GM19238 (cell line): ENCODE measurements around the gene SIN3A.
A peak's percentile ranks its signal among the peaks of the same experiment; 100 is the strongest.
"Not testable (repeated sequence)": the region's sequence is repeated elsewhere in the genome, so short reads cannot be mapped to it uniquely, and the experiment has no call there.

Experiments used
- DNase-seq: peaks from one replicate; pipeline ENCODE4 v3.0.0; 2011; ENCODE audit warnings: low spot score; ENCODE audit not compliant: insufficient read length

The SIN3A gene

DNA sequence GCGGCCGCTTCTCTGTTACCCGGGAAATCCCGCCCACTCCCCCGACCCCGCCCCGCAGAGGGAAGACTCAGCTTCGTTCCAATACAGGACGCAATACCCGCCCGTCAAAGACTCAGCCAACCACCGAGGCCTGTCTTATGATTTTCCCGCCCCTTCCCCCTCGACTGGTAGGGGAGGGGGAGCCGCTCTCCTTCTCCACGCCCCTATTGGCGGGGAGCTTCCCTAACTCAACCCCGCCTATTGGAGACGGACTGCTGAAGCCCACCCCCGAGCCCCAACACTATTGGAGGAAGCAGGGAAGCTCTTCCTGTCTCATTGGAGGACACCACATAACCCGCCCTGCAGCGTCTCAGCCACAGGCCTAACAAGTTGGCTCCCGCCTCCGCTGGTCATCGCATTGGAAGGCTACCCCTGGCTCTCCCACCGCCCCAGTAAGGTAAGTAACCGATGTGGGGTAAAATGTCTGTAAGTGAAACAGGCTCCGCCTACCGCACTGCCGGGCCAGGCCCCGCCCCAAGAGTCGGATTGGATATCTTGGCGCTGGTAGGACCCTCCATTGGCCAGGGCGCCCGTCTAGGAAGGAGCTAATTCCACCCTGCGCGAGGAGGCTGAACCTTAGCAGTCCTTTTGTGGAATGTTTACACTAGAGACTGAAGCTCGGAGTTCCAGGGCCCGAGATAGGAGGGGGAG lies at the start of gene SIN3A:
Gene SIN3A, minus strand, starts transcription at position 17 of the 690 bp plus-strand sequence. CDS start 21,315 bp downstream, outside the sequence.
- DNase-seq, result peak; percentile 61

DNA sequence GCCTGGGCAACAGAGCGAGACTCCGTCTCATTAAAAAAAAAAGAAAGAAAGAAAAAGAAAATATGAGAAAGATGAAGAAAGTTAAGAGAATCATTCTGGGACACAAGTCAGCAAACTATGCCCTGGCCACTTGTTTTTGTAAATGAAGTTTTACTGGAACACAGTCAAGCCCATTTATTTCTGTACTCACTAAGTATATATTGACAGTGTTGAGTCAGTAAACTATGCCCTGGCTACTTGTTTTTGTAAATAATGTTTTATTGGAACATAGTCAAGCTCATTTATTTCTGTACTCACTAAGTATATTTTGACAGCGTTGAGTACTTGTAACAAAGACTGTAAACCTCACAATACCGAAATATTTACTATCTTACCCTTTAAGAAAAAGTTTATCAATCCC lies 42.2 kb upstream of the SIN3A start:
- DNase-seq, result no peak

DNA sequence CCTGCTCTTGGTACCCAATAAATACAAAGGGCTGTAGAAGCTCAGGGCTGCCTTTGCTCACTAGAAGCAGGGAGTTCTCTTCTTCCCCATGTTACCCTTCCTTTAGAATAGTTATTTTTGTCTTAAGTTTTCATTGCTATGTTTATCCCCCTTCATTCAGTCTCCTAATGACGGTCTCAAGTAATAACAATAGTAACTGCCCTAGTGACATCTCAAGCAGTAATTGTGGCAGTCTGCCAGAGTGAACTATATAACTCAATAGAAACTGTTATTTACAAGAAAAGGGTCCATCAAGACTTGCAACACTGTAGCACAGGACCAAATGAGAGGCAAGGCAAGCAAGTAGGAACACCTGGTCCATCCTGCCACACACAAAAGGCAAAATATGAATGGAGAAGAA lies 32.5 kb upstream of the SIN3A start:
- DNase-seq, result no peak

DNA sequence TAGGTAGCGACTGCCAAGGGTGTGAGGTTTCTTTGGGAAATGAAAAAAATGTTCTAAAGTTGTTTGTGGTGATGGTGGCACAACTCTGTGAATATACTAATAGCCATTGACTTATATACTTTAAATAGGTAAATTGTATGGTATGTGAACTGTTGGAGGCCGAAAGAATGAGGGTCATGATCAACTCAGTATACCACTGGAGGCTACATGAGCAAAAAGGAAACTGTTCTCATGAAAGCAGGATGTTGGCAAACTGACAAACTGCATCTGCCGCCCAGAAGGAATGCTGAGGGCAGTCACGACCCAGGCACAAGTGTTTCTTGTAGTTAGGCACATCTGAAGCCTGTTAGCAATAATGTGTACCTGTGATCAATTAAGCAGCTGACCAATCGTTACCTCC lies 32.1 kb upstream of the SIN3A start:
- DNase-seq, result not testable (repeated sequence)

DNA sequence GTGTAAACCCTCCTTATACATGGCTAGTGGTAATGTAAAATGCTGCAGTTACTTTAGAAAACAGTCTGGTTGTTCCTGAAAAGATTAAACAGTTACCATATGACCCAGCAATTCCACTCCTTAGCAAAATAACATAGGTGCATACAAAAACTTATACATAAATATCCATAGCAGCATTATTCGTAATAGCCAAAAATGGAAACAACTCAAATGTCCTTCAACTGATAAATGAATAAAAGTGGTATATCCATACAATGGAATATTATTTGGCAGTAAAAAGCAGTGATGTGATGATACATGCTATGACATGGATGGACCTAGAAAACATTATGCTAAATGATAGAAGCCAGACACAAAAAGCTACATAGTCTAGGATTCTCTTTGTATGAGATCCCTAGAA lies 31.6 kb upstream of the SIN3A start:
- no peak for DNase-seq

DNA sequence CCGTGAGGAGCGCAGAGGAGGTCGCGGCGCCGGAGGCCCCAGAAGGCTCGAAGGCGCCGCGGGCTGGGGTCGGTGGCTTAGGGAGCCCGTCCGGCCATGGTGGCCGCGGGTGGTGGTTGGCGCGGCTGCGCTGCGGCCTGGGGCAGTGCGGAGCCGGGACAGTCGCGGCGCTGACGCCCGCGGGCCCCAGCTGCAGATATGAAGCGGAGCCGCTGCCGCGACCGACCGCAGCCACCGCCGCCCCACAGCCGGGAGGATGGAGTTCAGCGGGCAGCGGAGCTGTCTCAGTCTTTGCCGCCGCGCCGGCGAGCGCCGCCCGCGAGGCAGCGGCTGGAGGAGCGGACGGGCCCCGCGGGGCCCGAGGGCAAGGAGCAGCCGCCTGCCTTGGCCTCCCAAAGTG lies 29.0 kb upstream of the SIN3A start:
- not testable (repeated sequence) for DNase-seq

DNA sequence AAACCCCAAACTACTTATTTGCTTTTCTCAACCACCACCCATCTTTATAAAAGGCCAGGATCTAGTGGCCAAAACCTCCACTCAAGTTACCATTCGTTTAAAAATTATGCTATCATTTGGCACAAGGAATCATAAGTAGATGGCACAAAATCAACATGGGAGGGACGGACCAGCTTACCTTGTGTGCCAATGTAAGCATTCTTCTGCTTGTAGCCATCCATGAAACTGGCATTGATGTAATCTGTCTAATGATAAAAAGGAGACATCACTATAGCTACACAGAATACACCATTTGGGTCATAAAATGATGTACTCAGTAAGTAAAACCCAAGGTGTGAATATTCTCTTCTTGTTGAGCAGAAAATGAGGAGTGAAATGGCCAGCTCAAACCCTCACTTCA lies 28.2 kb upstream of the SIN3A start:
- DNase-seq, result no peak

DNA sequence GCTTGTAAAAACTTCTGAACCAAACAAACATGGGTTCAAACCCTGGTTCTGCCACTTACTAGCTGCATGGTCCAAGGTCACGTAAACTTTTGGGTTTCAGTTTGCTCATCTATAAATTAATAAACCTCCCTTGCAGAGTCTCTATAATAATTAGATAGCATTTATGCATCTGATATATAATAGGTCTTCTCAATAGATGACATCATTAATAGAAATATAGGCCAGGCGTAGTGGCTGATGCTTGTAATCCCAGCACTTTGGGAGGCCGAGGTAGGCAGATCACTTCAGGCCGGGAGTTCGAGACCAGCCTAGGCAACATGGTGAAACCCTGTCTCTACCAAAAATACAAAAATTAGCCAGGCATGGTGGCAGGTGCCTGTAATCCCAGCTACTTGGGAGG lies 25.6 kb upstream of the SIN3A start:
- DNase-seq, result not testable (repeated sequence)

DNA sequence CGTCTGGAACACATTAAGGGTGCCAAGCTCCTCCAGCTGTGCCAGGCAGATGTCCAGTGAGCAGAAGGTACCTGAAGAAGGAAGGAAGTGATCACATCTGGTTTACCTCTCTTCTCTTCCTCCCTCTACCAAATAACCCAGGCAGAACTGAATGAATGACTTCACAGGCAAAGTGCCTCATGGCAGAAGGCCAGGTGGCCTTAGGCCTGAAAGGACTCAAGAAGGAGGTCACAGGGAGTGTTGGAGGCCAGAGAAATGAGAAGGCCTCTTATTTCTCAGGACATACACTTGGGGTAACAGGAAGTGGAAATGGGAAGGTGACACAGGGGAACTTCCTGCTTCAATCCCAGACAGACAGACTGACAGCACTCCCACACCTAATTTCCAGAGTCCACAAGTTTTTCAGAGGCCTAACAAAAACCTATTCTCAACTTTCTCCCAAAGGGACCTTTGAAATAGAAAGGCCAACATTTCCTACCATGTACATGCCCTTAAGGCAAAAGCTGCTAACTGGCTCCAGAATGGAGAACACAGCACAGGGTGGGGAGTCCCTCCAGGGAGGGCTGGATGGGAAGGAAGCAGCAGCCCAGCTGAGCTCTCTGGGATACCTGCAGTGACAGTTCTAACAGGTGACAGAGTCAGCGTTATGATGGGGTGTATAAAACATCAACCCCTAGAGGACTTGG lies 17.6 kb upstream of the SIN3A start:
- no peak for DNase-seq

DNA sequence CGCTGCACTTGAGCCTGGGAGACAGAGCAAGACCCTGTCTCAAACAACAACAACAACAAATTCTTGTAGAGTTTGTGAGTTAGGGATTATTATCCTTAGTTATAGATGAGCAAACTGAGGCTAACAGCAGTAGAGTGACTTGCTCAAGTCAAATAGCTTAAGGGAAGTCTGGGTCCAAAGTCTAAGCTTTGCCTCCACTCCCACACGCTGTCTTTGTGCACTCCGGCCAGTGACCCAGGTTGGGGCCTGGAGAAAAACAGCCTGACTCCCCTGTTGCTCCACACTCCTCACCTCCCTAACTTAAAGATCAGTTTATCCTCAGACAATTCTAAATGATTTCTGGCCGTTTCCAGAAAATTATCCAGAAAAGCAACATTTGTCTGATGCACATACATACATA lies 9.2 kb upstream of the SIN3A start:
- no peak for DNase-seq

DNA sequence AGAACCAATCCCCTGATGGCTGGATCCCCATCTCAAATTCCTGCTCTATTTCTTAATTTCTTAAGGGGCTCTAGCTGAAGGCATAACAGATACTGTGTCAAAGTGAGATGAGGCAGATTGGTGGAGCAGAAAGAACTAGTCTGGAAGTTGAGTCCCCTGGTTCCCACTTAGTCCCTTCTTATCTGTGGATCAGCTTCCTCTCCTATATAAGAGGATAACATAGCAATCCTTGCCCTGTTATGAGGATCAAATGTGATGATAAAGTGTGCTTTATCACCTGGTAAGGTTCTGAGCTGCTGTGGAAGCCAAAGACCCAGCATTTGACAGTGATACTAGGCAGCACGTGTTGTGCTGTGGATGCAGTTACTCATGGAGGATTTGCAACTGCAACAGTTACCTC lies 8.1 kb upstream of the SIN3A start:
- no peak for DNase-seq

DNA sequence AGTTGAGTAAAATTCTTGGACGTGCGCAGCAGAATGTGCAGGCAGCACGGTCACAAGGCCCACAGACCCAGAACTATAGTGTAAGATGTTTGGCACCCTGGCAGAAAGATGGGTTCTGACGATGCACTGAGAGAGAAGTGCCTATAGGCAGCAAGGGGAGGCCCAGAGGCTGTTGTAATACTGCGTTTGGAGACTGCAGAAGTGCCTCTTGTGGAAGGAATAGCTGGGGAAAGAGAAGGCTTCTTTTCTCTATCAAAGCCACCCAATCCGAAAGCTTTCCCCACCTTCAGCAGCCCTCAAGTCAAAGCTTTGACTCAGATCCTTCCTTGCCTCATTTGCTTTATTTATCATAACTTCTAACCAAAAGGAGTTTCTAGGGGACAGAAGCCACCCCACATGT lies 5.2 kb upstream of the SIN3A start:
- no peak for DNase-seq

DNA sequence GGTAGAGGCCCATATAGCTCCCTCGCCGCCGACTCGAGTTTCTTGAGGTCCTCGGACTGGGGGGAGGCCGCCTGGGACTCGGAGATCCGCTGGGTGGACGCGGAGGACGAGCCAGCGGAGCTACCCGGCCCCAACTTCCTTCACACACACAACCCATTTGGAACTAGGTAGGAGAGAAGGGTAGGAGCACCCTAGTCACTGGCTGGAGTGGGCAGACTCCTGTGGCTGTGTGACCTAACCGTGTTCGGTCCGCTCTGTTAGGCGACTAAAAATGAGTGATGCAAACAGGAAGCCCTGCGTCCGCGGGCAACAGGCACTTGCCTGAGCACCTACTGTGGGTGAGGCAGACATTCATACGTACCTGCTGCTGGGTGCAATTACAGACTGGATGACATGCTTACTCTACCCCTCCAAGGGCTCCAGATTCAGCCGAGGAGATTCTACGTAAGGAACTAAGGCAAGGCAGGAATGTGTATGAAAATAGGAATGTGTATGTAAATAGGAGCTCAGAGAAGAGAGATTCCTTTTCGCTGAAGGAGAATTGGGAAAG lies 4.6 kb upstream of the SIN3A start:
- DNase-seq, result peak; percentile 26

DNA sequence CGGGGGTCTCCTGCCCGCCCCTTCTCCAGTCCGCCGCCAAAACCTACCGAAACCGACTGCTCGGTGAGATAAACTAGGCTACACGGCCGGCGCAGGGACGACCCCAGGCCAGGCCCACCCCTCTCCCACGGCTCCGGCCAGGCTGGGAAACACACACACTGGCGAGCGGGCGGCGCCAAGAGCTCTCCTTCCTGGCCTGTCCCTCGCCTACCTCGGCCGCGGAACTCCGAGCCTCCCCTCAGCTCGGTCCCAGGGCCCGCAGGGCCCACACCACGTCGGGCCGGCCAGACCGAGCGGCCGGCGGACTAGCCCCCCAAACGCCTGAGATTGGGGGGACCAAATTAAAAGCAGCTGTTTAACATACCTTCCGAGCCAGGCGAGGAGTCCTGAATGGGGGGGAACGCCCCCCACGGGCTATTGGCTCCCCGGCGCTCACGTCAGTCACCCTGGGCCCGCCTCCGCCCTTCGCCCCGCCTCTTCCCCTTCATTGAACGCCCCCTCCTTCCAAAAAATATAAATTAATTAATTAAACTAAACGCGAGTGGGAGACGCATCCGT lies 4.0 kb upstream of the SIN3A start:
- DNase-seq, result peak; percentile 84

DNA sequence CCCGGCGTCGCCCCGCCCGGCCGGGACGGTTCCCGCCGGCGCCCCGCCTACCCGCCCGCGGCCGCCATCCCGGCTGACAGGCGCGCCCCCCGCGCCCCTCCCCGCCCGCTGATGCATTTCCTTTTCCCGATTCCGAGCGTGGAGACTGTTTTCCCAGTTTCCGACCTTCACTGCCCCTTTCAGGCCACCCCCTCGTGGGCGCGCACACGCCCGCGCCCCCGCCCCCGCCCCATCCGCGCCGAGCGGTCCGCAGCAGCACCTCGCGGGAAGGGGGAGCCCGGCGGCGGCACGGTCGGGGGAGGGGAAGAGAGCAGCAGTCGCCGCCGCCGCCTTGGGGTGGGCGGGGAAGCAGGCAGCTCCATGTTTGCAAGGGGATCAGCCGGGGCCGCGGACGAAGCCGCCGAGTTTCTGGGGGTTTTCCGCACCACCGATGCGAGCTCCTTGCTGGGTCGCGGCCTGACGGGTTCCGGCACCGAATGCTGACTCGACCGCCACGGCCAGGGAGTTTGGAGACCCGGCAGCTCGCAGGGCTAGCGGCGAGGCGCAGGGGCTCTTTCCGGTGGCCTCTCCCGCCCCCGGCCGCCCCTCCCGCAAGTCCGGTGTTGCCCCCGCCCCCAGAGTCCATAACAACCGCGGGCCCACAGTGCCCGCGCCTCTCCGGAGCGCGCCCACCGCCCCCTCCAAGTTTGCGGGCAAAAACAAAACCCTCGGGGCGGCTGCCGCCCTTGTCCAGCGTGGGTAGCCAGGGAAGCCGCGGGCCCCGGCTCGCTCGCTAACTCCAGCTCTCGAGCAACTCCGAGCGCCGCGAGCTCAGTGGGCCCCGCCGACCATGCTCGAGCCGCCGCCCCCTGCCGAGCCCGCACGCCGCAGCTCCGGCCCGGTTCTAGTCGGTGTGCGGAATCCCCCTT lies 3.2 kb upstream of the SIN3A start:
- DNase-seq, result peak; percentile 44

DNA sequence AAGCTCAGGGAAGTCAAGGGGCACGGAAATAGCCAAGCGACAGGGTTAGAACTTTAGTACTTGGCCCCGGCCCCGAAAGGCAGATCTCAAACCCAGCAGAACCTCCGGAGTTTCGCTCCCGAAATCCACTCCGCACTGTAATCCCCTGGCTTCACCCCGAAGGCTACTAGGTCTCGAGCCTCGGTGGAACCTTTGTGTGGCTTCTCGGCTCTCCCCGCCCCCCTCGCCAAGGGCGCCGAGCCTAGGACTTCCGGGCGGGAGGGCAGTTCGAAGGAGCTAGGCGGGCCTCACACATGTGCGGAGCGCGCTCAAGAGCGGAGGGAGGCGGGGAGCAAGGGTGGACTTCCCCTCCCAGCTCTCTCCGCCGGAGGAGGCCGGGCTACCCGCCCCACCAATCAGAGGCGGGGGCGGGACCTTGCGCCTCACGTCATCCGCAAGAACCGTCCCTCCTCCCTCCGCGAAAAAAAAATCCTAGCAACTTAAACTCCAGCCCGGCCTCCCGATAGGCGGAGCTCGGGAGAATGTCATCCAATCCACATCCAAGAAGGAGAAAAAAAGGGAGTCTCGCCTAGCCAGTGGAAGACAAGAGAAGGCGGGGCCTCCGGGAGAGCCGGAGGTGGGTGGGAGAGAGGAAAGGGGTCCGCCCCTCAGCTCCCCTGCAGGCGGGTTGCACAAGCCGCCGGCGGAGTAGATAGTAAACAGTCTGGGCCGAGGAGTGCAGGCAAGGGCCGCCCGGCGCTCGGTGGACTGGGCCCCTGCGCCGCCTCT lies 2.4 kb upstream of the SIN3A start:
- DNase-seq, result peak; percentile 96

DNA sequence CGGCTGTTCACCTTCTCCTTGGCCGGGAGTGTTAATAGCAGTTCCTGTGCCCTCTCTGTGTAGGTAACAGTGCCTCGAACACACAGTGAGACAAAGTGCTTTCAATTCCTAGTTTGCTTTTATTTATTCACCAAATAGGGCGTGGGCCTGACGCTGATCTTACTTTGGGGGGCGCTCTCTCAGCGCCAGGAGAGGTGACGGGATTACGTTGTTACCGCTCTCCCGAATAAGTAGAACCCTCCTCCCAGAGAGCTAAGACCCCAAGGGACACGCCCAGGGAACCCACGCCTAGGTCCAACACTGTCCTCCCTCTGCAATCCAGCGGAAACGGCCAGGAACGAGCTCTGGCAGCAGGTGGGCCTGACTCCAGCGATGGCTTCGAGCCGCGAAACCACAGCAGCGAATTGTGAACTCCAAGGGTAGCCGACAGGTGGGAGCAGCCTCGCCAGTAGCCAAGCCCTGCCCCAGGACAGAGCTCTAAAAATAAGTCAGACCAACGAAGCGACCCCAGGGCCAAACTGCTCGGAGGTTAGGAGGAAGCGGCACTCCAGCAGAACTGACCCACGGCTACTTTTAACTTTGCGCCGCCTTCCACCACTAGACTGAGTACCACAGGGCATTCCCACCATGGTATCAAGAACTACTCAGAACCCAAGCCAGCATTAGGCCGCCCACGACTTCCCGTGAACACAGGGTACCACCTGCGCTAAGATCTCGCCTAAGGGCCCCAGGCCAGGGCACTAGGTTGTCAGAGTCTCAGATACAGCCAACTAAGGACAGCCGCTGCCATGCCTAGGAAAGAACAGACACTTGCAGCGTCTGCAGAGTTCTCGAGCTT lies 1.6 kb upstream of the SIN3A start:
- DNase-seq, result no peak

DNA sequence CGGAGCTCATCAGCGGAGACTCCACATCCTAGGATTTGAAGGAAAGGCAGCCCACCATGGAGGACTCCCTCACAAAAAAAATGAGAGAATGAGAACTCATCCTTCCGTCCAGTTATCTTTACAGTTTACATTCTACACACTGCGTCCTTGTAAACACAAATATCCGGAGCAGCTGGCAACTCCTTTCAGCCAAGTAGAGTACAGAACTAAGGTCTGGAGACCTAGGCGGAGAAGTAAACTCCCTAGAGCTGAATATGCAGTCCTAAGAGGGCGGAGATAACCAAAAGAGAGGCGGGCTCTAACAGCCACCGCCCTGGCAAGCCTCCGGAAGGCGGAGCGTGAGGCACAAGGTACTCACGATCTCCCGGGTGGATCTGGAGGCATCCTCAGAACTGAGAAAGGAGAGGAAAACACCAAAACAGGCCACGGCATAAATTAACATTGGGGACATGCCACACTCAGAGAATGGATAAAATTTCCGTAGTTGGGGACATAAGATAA lies 924 bp upstream of the SIN3A start:
- peak; percentile 37 for DNase-seq

DNA sequence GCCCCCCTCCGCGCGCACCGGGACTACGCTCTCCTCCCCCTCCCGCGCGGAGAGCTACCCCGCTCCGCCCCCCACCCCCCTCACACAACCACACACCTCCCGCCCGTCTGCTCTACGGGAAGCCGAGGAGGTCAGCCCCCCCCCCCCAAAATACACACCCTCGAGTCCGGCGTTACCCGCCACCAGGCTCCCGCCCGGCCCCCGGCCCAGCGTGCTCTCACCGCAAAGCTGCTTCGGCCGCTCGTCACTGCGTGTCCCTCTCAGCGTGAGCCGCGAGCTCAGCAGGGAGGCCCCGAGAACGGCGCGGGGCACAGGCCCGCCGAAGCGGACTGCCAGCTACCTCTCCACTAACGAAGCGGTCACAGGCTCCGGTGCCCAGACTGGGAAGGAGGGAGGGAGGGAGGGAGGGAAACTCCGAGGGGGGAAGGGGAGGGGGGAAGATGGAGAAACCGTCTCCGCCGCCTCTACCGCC lies 252 bp downstream of the SIN3A start:
- no peak for DNase-seq
